ENCODE results near the gene KIF21B. TPM values are rescaled to one million over a fixed set of nuclear protein-coding genes. Genes with fewer than 3 reads are reported as not detected.

KIF21B gene
- total and polyA plus RNA-seq, 8 donors, result 2.0 to 15.1 (median 9.5) TPM

DNA sequence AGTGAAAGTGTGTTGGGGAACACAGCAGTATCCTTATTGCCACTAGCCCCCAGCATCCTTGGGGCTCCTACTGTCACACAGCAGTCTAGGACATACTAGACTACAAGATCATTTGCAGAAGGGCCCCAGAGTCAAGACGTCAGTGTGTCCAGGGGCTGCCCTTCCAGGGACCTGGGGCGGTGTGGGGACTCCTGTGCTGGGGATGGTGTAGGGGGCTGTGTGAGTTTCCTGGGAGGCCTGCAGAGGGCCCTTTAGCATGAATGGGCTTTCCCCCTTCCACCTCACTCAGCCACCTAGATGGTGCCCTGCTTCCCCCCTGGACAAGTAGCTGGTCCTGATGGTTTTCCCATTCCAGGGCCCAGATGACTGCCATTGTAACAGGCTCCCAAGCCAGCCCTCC is 17.5 kb upstream of the KIF21B start:
- no peak for ATAC-seq
- intact Hi-C loops (cut with DNase I), result loop anchor here (5.0 to 10.0 kb wide), 2 partner anchors 66 to 69 kb away; no protein-coding TSS in a partner anchor
- Histone ChIP-seq H3K27ac (no peak overlapping the region), H3K36me3 (no peaks in the 10 kb centered on the region), H3K9me3 (no peaks in the 10 kb centered on the region), H3K4me1 (peaks cover 0 to 5% of the 10 kb centered on the region in 2 donors), H3K4me3 (no peak overlapping the region), H3K27me3 (peaks cover 0 to 4% of the 10 kb centered on the region in 2 donors)
- TF ChIP-seq, protein P1, sequence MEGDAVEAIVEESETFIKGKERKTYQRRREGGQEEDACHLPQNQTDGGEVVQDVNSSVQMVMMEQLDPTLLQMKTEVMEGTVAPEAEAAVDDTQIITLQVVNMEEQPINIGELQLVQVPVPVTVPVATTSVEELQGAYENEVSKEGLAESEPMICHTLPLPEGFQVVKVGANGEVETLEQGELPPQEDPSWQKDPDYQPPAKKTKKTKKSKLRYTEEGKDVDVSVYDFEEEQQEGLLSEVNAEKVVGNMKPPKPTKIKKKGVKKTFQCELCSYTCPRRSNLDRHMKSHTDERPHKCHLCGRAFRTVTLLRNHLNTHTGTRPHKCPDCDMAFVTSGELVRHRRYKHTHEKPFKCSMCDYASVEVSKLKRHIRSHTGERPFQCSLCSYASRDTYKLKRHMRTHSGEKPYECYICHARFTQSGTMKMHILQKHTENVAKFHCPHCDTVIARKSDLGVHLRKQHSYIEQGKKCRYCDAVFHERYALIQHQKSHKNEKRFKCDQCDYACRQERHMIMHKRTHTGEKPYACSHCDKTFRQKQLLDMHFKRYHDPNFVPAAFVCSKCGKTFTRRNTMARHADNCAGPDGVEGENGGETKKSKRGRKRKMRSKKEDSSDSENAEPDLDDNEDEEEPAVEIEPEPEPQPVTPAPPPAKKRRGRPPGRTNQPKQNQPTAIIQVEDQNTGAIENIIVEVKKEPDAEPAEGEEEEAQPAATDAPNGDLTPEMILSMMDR (IDR thresholded peaks at IDR 0.05), result no peak
- no peak for DNase-seq

DNA sequence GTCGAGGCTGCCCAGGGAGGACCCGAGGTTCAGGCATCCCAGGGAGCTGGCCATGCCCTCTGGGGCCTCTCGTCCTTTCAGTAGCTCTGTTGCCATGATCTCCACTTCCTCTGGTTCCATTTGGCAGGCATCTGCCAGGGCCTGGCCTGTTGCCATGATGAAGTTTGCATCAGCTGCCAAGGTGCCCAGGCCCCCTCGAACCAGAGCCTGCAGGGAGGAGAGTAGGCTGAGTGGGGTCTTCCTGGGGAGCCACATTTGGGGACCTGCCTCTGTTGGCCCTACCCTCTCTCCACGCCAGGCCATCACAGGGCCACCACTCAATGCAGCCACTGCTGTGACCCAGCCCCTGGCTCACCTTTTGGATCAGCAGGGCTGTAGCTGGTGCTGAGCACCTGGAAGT is 16.4 kb upstream of the KIF21B start:
- ATAC-seq (no peak), DNase-seq (no peak)
- peaks cover 0 to 4% of the 10 kb centered on the region in 2 donors for H3K27me3 ChIP-seq
- intact Hi-C loops (cut with DNase I), result loop anchor here (5.0 to 10.0 kb wide), 2 partner anchors 65 to 68 kb away; no protein-coding TSS in a partner anchor
- H3K4me3 ChIP-seq, result no peak overlapping the region
- H3K36me3 ChIP-seq, result no peaks in the 10 kb centered on the region
- H3K9me3 ChIP-seq, result no peaks in the 10 kb centered on the region
- no peak overlapping the region for H3K27ac ChIP-seq
- TF ChIP-seq, protein P1 (IDR thresholded peaks at IDR 0.05), result no peak
- peaks cover 0 to 5% of the 10 kb centered on the region in 2 donors for H3K4me1 ChIP-seq

DNA sequence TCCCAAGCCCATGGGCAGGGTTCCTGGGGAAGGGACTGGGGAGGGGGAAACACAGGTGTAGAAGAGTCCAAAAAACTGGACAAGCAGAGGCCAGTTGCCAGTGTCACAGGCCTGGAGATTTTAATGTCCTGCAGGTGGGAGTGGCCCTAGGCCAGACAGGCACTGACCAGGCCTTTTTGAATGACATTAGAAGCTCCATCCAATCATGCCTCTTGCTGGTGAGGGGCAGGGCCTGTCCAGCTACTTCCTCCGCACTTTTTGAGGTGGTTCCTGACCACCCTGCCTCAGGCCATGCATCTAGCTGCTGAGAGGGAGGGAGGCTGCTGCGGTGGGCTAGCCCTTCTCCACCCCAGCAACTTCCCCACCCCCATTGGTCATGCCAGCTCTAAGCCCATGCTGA is 15.9 kb upstream of the KIF21B start:
- no peak overlapping the region for H3K4me3 ChIP-seq
- peaks cover 0 to 5% of the 10 kb centered on the region in 2 donors for H3K4me1 ChIP-seq
- TF ChIP-seq, protein P1 (IDR thresholded peaks at IDR 0.05), result no peak
- H3K9me3 ChIP-seq, result no peaks in the 10 kb centered on the region
- H3K27me3 ChIP-seq, result peaks cover 0 to 4% of the 10 kb centered on the region in 2 donors
- no peak overlapping the region for H3K27ac ChIP-seq
- no peaks in the 10 kb centered on the region for H3K36me3 ChIP-seq
- DNase-seq (no peak), ATAC-seq (no peak)
- intact Hi-C loops (cut with DNase I), result no loop called here

DNA sequence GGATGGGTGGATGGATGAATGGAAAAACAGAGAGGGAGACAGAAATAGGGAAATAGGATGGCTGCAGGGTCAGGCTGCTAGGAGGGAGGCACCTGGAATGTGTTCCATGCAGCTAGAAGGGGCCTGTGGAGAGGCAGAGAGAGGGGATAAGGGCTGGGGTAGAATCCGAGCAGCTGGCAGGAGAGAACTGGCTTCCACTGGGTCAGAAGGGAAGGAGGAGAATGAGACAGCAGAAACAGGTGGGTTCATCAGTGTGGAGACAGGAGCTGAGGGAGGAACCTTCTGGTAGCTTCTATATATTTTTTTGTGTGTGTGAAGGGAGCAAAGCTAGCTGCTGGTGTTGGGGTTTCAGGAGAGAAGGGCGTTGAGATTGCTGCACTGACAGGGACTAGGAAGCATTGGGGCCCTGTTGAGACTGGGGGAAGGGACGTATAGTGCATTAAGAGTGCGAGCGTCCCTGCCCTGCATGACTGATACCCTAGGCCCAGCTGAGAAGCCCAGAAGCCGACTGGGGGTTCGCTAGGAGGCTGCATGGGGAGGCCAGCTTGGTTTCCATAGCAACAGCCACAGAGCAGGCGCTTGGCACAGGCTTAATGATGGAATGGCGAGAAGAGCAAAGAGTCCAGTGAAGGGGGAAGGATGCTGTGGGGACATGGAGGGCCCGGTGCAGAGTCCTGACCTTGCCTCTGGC is 14.8 kb upstream of the KIF21B start:
- intact Hi-C loops (cut with DNase I), result no loop called here

DNA sequence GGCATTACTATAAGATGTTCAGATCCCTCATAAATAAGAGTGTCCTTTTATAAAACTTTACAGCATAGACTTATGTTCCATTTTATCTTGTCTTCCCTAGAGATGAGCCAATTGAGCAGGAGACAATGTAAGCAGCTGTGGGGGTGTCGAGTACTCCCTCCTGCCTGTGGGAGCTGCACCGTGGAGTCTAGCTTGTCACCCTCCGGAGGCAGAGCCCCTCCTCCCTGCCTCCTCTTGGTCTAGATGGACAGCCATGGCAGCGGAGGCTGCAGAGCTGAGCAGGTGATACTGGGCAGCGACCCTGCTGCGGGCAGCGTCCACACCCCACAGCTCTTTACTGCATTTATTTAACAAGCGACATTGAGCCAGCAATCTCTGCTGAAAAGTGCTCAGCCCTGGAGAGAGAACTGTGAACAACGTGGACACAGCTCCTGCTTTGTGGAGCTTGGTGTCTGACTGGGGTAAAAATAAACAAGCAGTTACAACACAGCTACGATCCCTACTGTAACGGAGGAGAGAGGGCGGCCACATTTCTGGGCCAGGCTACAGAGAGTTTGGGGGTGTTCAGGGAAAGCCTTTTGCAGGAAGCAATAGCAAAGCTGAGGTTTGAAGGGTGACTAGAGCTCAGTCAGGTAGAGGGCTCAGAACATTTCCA is 12.8 kb upstream of the KIF21B start:
- Histone ChIP-seq H3K27me3 (peaks cover 0 to 4% of the 10 kb centered on the region in 2 donors), H3K27ac (no peak overlapping the region), H3K9me3 (no peaks in the 10 kb centered on the region), H3K4me1 (no peaks in the 10 kb centered on the region), H3K4me3 (no peak overlapping the region), H3K36me3 (no peaks in the 10 kb centered on the region)
- intact Hi-C loops (cut with DNase I), result no loop called here
- no peak for ATAC-seq
- DNase-seq, result no peak
- TF ChIP-seq, protein P1 (IDR thresholded peaks at IDR 0.05), result no peak

More for the DNA sequence above, 14.8 kb upstream of the KIF21B start:
- no peak overlapping the region for H3K4me3 ChIP-seq
- no peaks in the 10 kb centered on the region for H3K9me3 ChIP-seq
- DNase-seq (no peak), ATAC-seq (no peak)
- H3K27ac ChIP-seq, result no peak overlapping the region
- H3K27me3 ChIP-seq, result peaks cover 0 to 4% of the 10 kb centered on the region in 2 donors
- TF ChIP-seq, protein P1 (IDR thresholded peaks at IDR 0.05), result no peak
- H3K36me3 ChIP-seq, result no peaks in the 10 kb centered on the region
- H3K4me1 ChIP-seq, result peaks cover 0 to 5% of the 10 kb centered on the region in 2 donors

Data from left lung (tissue), 10 donors.